ENCODE results near the gene CIITA.
"Not testable (repeated sequence)": the region's sequence is repeated elsewhere in the genome, so short reads cannot be mapped to it uniquely, and the experiment has no call there.

The CIITA gene

GRCh38 chr16:10959161-10959560, 82.2 kb downstream of the CIITA start:
- no peak for DNase-seq (ENCODE audit: low read depth)

GRCh38 chr16:10961231-10961630, 84.2 kb downstream of the CIITA start:
- DNase-seq (ENCODE audit: low read depth) = peak; percentile 62

GRCh38 chr16:10964039-10964890, 87.3 kb downstream of the CIITA start:
- DNase-seq (ENCODE audit: low read depth) = peak; percentile 62

GRCh38 chr16:10964891-10965326, 87.9 kb downstream of the CIITA start:
- no peak for DNase-seq (ENCODE audit: low read depth)

DNA sequence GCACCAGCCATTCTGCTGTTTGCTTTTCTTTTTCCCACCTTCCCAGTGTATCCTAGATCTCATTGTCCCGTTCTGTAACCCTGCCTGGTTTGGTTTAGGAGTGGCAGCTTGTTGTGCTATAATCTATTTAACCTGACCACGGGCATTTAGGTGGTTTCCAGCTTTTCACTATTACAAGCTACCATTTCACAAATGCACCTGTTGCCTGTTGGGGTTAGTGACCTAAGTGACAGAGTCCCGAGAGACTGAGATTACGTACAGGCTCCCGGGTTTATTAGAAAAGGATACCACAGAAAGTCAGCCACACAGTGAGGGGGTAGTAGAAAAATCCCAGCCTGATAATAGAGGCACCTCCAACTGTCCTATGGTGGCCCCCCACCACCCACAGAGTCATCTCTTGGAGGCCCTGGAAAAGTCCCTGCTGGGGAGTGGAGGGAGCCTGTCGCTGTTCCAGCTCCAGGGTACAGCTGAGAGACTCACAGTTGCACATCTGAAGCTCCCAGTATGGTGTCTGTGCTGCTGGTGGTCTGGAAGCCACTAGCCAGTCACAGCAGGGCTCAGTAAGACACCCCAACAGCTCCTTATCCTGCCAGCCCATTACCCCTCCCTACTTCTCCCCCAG, 88.5 kb downstream of the CIITA start:
- no peak for DNase-seq (ENCODE audit: low read depth)

DNA sequence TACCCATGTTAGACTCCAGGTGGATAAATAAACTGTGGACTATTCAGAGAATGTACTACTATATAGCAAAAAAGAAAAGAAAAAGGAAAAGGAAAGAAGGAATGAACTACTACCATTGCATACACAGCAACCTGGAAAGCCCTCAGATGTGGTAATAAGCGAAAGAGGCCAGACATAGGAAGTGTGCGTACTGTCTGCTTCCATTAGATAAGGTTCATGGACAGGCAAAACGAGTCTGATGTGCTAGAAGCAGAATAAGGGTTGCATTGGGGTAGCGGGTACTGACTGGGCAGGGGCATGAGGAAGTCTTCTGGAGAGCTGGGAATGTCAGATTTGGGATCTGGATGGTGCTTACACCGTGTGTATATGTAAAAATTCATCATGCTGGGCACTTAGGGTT, 89.1 kb downstream of the CIITA start:
- DNase-seq (ENCODE audit: low read depth) = no peak

DNA sequence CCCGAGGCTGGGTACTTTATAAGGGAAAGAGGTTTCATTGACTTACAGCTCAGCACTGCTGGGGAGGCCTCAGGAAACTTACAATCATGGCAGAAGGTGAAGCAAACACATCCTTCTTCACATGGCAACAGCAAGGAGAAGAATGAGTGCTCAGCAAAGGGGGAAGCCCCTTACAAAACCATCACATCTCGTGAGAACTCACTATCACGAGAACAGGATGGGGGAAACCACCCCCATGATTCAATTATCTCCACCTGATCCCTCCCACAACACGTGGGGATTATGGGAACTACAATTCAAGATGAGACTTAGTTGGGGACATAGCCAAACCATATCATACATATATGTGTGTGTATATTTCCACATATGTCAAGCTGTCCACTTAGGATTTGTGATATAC, 89.6 kb downstream of the CIITA start:
- not testable (repeated sequence) for DNase-seq (ENCODE audit: low read depth)

GRCh38 chr16:10967986-10968385, 91.0 kb downstream of the CIITA start:
- DNase-seq (ENCODE audit: low read depth) = no peak

- no peak for DNase-seq (ENCODE audit: low read depth)
Measured at GRCh38 chr16:10968498-10968897, 91.5 kb downstream of the CIITA start.

DNA sequence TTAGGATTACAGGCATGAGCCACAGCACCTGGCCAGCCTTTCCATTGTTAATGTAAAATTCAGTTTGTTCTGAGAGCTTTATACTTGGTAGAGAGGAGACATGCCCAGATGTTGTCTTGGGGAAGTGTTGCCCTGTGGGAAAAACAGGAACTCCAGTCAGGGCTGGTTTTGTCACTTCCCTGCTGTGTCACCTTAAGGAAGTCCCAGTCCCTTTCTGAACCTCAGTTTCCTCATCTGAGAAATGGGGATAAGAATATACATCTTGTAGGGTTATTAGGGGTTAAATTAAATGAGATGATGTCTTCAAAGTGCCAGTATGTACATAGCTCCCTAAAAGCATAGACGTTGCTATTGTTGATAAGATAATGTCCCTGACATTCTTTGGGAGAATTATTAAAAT, 92.6 kb downstream of the CIITA start:
- no peak for DNase-seq (ENCODE audit: low read depth)

- no peak for DNase-seq (ENCODE audit: low read depth)
Measured at GRCh38 chr16:10970065-10970464, 93.1 kb downstream of the CIITA start.

- peak; percentile 62 for DNase-seq (ENCODE audit: low read depth)
Measured at GRCh38 chr16:10971560-10971961, 94.6 kb downstream of the CIITA start.

- no peak for DNase-seq (ENCODE audit: low read depth)
Measured at GRCh38 chr16:10972108-10972818, 95.3 kb downstream of the CIITA start.

- DNase-seq (ENCODE audit: low read depth) = no peak
Measured at GRCh38 chr16:10972819-10973464, 95.9 kb downstream of the CIITA start.

DNA sequence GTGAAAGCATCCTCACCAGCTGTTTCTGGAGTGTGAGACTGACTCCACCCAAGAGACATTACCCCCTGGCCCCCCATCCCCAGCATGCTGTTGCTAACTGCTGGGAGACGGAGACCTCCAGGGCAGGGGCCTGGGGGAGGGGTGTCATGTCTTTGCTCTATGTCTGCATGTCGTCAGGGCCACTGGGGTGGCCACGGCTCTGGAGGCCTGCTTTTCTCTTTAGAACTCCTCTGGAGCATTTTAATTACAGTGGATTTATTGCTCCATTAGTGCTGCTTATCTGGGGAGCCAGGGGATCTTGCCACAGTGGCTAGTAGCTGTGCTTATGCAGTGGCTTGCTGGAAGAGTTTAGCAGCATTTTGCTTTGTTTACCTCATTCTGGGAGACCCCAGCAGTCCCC, 99.6 kb downstream of the CIITA start:
- no peak for DNase-seq (ENCODE audit: low read depth)

DNA sequence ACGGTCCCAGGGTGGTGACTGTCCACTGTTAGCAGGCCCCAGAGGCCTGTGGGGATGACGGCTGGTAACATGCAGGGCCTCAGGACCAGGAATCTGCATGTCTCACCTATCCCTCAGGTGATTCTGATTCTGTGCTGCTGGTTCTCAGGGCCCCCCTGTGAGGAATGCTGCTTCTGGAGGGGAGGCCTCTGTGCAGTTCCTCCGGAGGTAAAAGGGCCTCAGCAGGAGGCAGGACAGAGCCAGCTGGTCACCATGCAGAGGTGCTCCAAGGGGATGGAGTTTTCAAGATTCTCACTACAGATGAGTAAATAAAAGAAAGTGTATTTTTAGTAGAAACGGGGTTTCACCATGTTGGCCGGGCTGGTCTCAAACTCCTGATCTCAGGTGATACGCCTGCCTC, 101.1 kb downstream of the CIITA start:
- no peak for DNase-seq (ENCODE audit: low read depth)

GRCh38 chr16:10978871-10979446, 102.0 kb downstream of the CIITA start:
- no peak for DNase-seq (ENCODE audit: low read depth)

GRCh38 chr16:10979717-10980601, 103.0 kb downstream of the CIITA start:
- DNase-seq (ENCODE audit: low read depth) = no peak

DNA sequence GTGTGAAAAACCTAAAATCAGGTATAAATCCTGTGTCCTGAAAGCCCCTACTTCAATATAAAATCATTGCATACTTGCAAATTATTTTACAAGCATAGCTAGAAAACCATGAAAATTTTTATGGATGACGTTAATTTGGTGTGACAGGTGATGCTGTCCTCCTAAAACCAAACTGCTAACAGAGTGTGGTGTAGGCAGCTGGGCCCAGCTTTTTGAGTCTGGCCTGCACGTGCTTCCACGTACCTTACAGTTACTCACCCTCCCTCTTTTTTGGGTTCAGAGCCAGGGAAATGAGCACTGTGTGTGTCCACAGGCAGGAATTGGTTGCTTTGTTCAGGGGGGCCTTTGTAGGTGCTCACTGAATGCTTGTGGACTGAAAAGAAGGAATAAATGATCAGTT, 103.8 kb downstream of the CIITA start:
- no peak for DNase-seq (ENCODE audit: low read depth)

- no peak for DNase-seq (ENCODE audit: low read depth)
Measured at GRCh38 chr16:10981697-10982216, 104.8 kb downstream of the CIITA start.

Measured in GM04503 (cell line).